Stimulated activated CD4-positive, alpha-beta T cell treated with anti-CD3 and anti-CD28 coated beads, TNF-alpha, amount 100 ng/mL, for 48 hours (primary cell): ENCODE data around the gene GULP1.
"Not testable (repeated sequence)": the region's sequence is repeated elsewhere in the genome, so short reads cannot be mapped to it uniquely, and the experiment has no call there.

Source experiments
- DNase-seq, 3 donors: peaks; one replicate each; pipeline ENCODE4 v3.0.0-alpha.2; 2020; ENCODE audit warnings: low read depth in 3 of 3

The GULP1 gene

DNA sequence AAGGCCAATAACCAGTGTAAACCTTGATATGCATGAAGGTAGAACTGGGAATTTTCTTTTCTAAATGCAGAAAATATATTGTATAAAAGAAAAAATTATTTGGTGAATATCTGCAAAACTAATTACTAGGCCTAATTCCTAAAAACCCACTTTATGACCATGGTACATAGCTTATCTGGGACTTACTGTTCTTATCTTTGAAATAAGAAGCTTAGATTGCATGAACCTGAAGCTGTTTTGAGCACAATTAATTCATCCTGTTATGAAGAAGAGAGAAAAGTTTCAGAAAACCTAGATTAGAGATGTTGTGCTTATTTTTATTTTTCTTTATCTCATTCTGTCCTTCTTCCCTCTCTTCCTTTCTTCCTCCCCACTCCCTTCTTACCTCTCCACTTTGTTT, 235.0 kb downstream of the GULP1 start:
- DNase-seq: no peak

DNA sequence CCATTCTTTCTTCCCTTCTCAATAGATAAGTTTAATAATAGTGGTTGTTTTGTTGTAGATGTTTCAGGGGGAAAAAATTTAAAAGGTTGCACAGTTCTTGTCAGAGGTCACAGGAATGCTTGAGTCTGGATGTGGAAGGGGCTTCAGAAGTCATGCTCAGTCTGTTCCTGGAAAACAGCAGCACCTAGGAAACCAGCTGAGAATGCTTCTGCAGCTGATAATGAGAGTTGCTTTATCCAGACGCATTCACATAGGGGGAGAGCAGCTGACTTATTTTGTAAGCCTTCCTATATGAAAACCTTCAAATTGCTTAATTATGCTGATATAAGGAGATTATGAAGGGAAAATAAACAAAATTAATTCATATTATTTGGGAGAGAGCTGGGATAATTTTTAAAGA, 235.5 kb downstream of the GULP1 start:
- no peak for DNase-seq

DNA sequence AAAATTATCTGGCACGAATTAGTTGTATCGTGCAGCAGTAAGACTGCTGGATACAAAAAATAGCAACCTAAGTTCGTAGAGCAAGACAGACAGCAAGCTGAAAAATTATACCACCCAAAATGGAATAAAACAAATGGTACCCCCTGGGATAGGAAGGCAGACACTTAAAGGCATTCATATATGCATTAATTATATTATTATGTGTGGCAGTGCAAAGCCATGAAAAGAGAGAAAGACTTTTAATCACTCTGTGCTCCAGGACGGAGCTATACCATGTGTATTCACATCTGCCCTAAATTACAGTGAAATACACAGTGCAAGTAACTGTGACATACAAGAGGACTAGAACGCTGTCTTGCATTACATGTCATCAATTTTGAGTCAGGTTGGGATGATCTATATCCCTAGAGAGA, 235.9 kb downstream of the GULP1 start:
- no peak for DNase-seq

DNA sequence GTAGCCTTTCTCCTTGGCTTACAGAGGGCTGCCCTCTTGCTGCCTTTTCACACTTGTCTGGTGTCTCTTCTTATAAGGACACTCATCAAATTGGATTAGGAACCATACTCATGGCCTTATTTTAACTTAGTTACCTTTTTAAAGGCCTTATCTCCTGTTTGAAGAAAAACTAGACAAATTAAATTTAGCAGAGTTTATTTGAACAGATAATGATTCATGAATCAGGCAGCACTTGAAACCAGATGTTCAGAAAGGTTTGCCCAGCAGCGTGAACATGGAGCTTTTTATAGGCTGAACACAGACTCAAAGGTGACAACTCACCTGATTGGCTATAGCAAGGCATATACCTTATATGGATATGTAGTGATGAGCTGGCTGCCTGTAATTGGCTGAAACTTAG, 238.0 kb downstream of the GULP1 start:
- DNase-seq: no peak

DNA sequence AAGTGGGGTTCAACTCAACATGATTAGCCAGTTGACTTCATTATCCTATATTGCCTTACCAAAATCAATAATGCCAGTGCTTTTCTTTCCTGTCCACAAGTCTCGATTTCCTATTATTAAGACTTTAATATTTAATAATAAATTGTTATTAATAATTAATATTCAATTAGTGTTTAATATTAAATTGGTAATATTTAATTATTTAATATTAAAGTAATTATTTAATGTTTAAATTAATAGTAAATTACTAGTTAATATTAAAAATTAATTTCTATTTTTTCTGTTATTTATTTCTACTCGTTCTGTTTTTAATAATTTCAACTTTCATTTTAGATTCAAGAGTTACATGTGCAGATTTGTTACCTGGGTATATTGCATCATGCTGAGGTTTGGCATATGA, 243.2 kb downstream of the GULP1 start:
- DNase-seq: no peak

DNA sequence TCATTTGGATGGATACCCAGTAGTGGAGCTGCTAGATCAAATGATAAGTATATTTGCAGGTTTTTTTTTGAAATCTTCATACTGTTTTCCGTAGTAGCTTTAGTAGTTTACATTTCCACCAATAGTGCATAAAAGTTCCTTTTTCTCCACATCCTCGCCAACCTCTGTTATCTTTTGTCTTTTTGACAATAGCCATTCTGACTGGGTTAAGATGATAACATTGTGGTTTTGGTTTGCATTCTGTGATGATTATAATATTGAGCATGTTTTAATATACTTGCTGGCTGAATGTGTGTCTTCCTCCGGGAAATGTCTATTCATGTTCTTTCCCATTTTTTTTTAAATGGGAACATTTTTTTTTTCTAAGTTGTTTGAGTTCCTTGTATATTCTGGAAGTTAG, 260.0 kb downstream of the GULP1 start:
- DNase-seq: no peak

DNA sequence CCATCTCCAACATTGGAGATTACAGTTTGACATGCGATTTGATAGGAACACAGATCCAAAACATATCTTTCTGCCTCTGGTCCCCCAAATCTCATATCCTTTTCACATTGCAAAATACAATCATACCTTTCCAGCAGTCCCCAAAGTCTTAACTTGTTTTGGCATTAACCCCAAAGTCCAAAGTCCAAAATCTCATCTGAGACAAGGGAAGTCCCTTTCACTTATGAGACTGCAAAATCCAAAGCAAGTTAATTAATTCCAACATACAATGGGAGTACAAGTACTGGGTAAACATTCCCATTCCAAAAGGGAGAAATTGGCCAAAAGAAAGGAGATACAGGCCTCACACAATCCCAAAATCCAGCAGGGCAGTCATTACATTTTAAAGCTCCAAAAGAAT, 265.4 kb downstream of the GULP1 start:
- DNase-seq: no peak

DNA sequence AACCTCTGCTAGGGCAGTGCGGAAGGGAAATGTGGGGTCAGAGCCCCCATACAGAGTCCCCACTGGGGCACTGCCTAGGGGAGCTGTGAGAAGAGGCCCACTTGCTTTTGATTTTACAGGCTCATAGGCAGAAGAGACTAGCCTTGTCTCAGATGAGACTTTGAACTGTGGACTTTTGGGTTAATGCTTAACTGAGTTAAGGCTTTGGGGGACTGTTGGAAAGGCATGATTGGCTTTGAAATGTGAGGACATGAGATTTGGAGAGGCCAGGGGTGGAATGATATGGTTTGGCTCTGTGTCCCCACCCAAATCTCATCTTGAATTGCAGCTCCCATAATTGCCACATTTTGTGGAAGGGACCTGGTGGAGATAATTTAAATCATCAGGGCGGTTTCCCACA, 267.8 kb downstream of the GULP1 start:
- DNase-seq: not testable (repeated sequence)

DNA sequence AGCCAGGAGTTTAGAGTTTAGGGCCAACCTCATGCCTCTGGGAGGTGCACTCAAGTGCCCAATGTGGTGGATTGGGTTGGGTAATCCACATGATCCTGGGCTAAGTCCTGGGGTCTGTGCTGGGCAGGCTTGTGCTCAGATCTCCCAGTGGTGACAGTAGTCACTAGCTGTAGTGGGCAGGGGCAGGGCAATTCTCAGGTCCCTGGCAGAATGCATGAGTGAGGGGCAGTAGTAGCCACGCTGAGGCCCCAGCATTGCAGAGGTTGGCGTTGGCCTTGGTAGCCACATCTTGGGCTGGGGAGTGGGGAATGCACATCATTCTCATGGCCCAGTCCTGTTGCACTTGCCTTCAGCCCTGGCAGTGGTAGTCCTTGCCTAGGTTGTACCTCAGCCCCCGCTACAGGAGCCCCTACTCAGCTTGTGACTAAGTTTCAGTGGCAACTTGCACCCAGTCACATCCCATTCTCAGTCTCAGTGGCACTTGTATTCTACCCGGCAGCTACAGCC, 269.9 kb downstream of the GULP1 start:
- DNase-seq: no peak

DNA sequence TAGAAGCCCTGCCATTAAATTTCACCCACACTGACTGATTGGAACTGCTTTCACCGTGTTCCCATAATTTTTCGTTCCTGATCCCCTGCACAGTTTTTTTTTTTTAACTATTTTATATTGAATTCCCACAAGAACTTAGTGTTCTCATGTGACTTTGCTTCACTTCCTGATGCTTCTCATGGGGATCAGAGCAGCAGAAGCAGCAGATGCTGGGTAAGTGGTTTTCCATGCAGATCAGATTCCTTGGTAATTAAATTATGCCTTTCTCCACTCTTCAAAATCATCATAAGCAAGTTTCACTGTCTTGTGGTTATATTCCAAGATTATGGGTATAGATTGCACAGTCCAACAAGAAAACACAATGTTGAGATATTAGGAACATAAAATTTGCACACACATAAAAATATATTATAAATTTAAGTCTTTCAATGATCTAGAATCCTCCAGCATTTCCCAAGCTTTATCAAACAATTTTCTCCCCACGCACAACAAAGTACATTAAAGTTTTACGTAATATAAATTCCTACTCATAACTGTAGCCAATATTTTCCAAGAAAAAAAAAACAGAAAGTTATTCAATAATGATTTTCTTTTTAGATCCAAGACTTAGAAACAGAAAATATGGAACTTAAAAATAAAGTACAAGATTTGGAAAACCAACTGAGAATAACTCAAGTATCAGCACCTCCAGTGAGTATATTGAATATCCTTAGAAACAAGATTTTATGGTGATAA, 277.9 kb downstream of the GULP1 start:
- DNase-seq: no peak

DNA sequence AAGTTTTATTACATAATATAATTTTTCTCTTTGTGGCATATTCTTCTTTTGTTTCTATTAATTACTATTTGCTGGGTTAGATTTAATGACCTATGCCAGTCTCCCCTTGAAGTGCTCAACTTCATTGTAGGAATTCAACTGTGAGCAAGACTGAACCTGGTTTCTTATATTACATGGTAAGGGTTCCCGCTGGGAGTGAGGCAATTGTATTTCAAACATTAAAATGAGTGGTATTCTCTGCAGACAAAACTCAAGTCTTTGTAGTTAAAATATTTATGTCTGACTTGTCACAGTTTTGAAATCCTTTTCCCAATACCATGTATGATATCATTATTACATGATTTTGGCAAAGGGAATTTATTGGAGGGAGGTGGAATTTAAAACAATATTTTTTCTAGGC, 278.7 kb downstream of the GULP1 start:
- DNase-seq: no peak

DNA sequence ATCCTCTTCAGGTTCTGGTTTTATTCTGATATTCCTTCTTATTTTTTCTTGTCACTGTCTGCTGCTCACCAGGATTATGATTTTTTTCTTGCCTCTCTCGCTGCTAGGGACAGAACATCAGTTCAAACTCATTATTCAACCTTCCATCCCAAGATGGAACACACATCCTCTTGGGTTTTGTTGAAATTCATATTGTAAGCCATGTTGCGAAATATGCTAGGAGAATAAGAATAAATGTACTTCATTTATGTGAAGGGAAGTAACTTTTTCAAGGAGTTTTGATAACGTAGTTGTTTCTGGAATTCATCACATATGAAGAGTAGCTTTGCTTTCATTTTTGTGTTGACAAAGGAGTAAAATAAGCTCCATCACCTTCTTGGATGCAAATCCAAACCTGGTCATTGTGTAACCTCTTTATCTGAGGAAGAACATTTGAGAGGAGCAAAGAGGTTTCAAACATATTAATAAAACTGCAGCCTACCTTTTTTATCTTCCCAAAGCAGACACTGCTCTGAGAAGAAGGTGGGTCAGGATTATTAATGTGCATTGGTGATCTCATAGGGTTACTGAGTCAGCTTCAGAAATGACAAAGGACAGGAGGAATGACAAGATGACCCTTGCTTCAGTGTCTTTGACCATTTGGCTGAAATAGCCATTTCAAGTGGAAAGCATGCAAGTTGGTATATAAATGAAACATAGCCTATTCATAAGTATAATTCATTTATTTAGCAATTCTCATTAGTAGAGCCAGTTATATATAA, 280.0 kb downstream of the GULP1 start:
- DNase-seq: no peak

DNA sequence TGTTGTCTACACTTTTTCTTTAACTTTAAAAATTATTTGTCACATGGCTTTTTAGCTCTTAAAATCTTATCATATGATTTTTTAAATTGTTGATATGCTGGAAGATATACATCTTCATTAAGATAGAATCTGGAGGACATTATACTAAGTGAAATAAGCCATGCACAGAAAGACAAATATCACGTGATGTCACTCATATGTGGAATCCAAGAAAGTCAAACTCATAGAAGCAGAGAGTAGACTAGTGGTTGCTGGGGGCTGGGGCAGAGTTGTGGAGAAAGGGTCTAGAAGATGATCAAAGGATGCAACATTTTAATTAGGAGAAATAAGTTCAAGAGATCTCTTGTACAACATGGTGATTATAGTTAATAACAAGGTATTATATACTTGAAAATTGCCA, 280.9 kb downstream of the GULP1 start:
- DNase-seq: no peak

DNA sequence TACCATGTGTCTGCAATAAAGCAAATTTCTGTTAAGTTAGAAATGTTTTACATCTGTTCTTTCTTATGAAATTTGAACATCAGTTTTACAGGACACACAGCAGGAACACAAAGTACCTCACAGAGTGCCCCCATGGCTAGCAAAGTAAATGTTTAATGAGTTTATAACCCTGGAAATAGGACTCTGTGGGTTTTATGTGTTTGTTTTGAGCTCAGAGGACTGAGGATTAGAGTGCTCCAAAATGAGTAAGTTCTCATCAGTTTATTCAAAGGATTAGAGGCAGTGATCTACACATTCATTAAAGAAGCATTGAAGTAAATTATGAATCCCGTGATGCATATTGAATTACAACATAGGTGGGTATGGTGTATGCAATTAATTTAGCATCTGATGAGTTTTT, 281.8 kb downstream of the GULP1 start:
- DNase-seq: no peak

DNA sequence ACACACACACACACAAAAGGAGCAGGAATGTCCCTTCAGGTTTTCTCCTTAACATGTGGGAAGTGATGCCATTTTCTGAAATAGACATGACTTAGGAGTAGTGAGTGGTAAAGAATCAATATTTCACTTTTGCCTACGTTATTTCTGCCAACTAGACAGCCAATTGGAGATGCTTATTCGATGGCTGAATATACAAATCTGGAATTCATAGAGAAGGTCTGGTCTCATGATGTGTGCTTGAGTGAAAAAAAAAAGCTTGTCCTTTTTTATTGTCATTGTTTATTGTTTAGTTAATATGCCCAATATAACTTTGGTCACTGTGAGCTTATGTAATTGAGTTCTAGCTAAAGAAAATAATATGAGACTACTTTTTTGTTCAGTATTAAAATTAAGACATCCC, 284.3 kb downstream of the GULP1 start:
- DNase-seq: no peak

DNA sequence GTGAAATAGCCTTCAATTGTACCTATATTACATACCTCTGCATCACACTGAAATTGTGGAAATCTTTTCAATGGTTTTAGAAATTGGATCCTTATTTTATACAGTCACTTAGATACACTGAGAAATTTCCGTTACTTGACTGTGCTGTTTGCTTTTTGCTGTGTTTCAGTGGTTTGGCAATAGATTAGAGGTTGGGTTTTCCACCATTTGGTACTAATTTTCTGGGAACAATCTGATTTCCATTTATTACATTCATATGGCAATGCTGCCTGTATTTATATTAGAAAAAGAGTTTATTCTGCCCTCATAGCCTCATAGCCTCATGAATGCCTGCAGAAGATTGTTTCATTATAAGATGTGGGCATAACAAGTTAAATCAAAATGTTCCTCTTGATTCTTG, 285.0 kb downstream of the GULP1 start:
- DNase-seq: no peak

DNA sequence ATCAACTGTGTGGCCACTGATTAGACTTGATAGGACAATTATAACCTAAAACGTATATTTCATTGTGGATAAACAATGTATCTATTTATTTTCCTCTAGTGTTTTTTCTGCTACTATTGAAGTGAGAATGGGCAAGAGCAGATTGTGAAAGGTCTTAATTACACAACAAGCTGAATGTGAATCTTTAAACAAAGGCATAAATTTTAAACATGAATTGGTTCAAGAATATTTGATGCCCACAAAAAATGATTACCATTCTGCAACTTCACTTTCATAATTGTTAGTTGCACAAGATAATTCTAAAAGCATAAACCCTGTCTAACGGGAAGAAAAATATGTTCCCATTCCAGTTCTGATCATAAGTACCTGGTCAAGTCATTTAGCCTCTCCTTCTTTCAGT, 285.6 kb downstream of the GULP1 start:
- no peak for DNase-seq

DNA sequence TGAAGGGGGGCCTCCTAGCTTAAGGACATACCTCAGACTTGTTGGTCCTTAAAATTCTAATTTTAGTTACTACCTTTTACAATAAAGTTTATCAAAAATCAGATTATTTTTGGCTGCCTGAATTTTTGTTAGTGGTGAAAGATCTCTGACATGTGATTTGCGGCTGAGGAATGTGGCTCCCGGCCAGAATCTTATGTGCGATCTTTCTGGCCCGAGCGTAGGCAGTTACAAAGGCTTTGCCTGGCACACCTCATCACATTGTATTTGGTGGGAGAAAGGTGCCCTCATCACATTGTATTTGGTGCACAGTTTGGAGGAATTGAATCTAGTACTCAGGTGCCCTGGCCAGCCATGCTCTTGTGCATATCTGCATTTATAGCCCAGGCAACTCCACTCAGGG, 289.1 kb downstream of the GULP1 start:
- DNase-seq: no peak

DNA sequence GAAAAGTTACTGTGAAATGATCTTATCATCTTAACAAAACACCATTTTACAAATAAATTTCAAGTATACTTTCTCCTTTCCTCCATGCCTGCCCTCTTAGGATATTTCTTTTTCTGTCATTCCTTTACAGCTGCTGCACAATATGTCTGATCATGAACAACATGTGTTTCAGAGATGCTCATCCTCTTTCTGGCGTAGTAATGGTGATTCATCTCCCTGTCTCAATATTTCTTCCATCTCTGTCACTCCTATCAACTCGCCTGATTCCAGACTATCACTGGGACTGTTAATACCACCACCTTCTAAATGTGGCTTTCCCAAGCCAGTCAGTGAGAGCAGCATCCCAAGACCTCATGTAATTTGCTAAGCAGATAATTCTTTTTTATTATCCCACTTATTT, 290.5 kb downstream of the GULP1 start:
- no peak for DNase-seq

DNA sequence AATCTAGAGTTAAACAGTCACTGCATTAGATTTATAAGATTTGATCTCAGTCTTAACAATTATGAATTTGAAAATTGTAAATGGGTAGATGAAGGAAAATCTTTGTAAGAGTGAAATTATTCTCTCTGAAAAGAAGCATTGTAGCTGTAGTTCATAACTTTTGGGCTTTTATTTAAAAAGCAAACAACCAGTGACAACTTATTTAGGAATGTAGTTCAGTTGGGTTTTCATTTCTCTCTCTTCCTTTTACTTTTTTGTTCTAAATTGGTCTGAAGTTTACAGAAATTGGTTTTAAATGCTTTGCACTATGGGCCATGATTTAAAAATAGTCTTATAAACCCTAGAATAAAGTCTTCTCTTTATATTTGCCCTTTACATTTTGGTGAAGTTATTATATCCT, 296.6 kb downstream of the GULP1 start:
- DNase-seq: no peak

DNA sequence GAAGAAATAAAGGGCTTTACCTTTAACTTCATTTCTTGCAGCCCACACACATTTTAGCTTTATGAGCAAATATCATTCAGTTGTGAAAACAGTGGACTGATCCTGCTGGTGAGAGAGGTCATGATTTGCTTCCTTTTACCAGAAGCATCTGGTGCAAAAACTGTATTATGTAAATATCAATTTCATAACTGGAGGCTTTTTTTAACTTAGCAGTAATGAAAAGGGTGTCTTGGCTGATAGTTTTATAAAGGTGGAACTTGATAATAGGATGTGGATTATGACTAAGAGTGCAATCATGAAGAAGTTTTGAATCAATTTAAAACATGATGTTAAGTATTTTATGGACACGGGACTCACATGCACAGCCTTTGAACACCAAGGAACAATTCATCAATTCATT, 304.4 kb downstream of the GULP1 start:
- no peak for DNase-seq

DNA sequence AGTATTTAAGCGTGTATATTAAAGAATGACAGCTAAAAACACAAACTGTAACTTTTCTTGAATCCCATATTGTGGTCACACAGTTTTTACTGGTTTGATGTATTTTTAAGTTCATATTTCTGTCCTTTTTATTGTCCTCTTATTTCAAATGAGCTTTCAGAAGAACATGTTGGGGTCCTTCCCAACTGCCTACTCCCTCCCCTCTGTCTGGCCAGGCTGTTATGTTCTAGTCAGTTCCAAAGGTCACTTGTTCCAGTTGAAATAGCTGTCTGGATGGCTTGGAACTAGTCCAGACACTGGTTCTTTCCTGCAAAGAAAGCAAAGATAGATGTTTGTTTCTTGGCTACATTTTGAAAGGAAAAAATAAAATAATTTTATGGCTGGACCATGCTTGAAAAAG, 306.9 kb downstream of the GULP1 start:
- no peak for DNase-seq

DNA sequence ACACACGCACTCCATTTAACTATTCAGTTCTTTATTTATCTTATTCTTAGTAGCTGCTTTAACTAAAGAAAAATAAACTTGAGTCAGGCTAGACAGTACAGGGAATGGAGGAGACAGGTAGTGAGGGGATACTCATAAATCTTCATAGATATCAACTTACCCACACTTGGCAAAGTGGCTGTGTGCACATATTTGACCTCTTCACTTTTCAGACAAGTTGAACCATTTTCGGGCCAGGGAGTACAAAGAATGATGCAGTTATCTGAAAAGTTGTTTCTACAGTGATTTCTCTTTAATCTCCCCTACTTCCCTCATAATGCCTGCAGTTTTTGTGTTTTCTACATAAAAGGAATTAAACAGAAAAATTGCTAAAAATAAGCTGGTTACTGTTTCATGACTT, 307.5 kb downstream of the GULP1 start:
- no peak for DNase-seq
